ENCODE results near the gene ZNF462. TPM values are rescaled to one million over a fixed set of nuclear protein-coding genes. Genes with fewer than 3 reads are reported as not detected.
A peak's percentile ranks its signal among the peaks of the same experiment; 100 is the strongest.

Gene ZNF462
- total and polyA plus RNA-seq, 2 experiments from 2014 or later, result 40.0 to 101 TPM

GRCh38 chr9:106892632-106893031 is 29.7 kb downstream of the ZNF462 start (continued):
- peak; percentile 80 for TF ChIP-seq ZNF462 (CRISPR knock-in tag; IDR thresholded peaks at IDR 0.05)

GRCh38 chr9:106893088-106893487 is 30.1 kb downstream of the ZNF462 start:
- peaks cover 2% of the 10 kb centered on the region for H3K27me3 Mint-ChIP-seq (ENCODE audit: insufficient read depth, low read depth, poor library complexity)
- H4K20me1 ChIP-seq (replicated peaks; ENCODE audit: insufficient read depth), result peaks cover 8% of the 10 kb centered on the region; the same call in 1 of the 2 replicates
- peak overlapping the region; percentile 14 for H3K4me2 ChIP-seq
- H3K36me3 ChIP-seq (ENCODE audit: insufficient read depth), result no peaks in the 10 kb centered on the region
- peak overlapping the region; percentile 37; the same call in 1 of the 3 replicates for H3K4me3 Mint-ChIP-seq
- peak overlapping the region; percentile 8; the same call in 1 of the 2 replicates for H3K4me3 ChIP-seq
- no peaks in the 10 kb centered on the region for H3K27me3 ChIP-seq (ENCODE audit: insufficient read depth)
- H3K9me2 ChIP-seq (ENCODE audit: insufficient read depth), result no peaks in the 10 kb centered on the region
- no peaks in the 10 kb centered on the region for H3F3A ChIP-seq (replicated peaks; ENCODE audit: low read depth)
- peaks cover 77% of the 10 kb centered on the region for H3K4me1 ChIP-seq (ENCODE audit: insufficient read depth)
- no peak overlapping the region for H2AFZ ChIP-seq
- peaks cover 100% of the 10 kb centered on the region for H3K79me2 ChIP-seq (replicated peaks; ENCODE audit: insufficient read depth)
- ATAC-seq (no peak), DNase-seq (ENCODE audit: low spot score) (no peak)
- no peaks in the 10 kb centered on the region for H3K9me3 Mint-ChIP-seq
- peak overlapping the region; percentile 88 for H3K27ac Mint-ChIP-seq
- H3K4me1 Mint-ChIP-seq, result peaks cover 84% of the 10 kb centered on the region
- H3K27ac ChIP-seq (ENCODE audit: low read depth), result peak overlapping the region; percentile 20
- peaks cover 10% of the 10 kb centered on the region for H3K36me3 Mint-ChIP-seq (ENCODE audit: low read depth)
- TF ChIP-seq CTCF (conservative IDR thresholded peaks at IDR 0.05; ENCODE audit: low read depth in 2 of 2) (no peak), ZNF462 (CRISPR knock-in tag; IDR thresholded peaks at IDR 0.05) (no peak), ZNF331 (CRISPR knock-in tag; IDR thresholded peaks at IDR 0.05; ENCODE audit: low read depth) (no peak), EZH2 (IDR thresholded peaks at IDR 0.05; ENCODE audit: low read depth, unreplicated experiment) (no peak), ETS1 (IDR thresholded peaks at IDR 0.05) (no peak), ZNF114 (CRISPR knock-in tag; IDR thresholded peaks at IDR 0.05) (no peak)
